ENCODE data around the gene COL4A2.

Gene COL4A2

GRCh38 chr13:110419946-110420345 lies 112.9 kb downstream of the COL4A2 start:
- DNase-seq (ENCODE audit: low read depth): no peak

- DNase-seq (ENCODE audit: low read depth): no peak
Observed at GRCh38 chr13:110420626-110421025, 113.5 kb downstream of the COL4A2 start.

- no peak for DNase-seq (ENCODE audit: low read depth)
Observed at GRCh38 chr13:110421061-110421460, 114.0 kb downstream of the COL4A2 start.

GRCh38 chr13:110421696-110422385 lies 114.8 kb downstream of the COL4A2 start:
- no peak for DNase-seq (ENCODE audit: low read depth)

- no peak for DNase-seq (ENCODE audit: low read depth)
Observed at GRCh38 chr13:110422913-110423688, 116.0 kb downstream of the COL4A2 start.

- DNase-seq (ENCODE audit: low read depth): no peak
Observed at GRCh38 chr13:110423689-110424302, 116.7 kb downstream of the COL4A2 start.

- no peak for DNase-seq (ENCODE audit: low read depth)
Observed at GRCh38 chr13:110424569-110425443, 117.7 kb downstream of the COL4A2 start.

- peak; percentile 47 for DNase-seq (ENCODE audit: low read depth)
Observed at GRCh38 chr13:110425444-110425780, 118.3 kb downstream of the COL4A2 start.

GRCh38 chr13:110426735-110427134 lies 119.7 kb downstream of the COL4A2 start:
- DNase-seq (ENCODE audit: low read depth): no peak

- no peak for DNase-seq (ENCODE audit: low read depth)
Observed at GRCh38 chr13:110428313-110428712, 121.2 kb downstream of the COL4A2 start.

GRCh38 chr13:110430391-110431336 lies 123.6 kb downstream of the COL4A2 start:
- no peak for DNase-seq (ENCODE audit: low read depth)

GRCh38 chr13:110431425-110432294 lies 124.6 kb downstream of the COL4A2 start:
- no peak for DNase-seq (ENCODE audit: low read depth)

- no peak for DNase-seq (ENCODE audit: low read depth)
Observed at GRCh38 chr13:110432522-110432921, 125.4 kb downstream of the COL4A2 start.

GRCh38 chr13:110433014-110433413 lies 125.9 kb downstream of the COL4A2 start:
- no peak for DNase-seq (ENCODE audit: low read depth)

GRCh38 chr13:110434629-110435028 lies 127.5 kb downstream of the COL4A2 start:
- no peak for DNase-seq (ENCODE audit: low read depth)

- no peak for DNase-seq (ENCODE audit: low read depth)
Observed at GRCh38 chr13:110435331-110435730, 128.2 kb downstream of the COL4A2 start.

- no peak for DNase-seq (ENCODE audit: low read depth)
Observed at GRCh38 chr13:110436276-110436675, 129.2 kb downstream of the COL4A2 start.

- no peak for DNase-seq (ENCODE audit: low read depth)
Observed at GRCh38 chr13:110436786-110437370, 129.8 kb downstream of the COL4A2 start.

GRCh38 chr13:110438211-110438610 lies 131.1 kb downstream of the COL4A2 start:
- DNase-seq (ENCODE audit: low read depth): no peak

- no peak for DNase-seq (ENCODE audit: low read depth)
Observed at GRCh38 chr13:110438776-110439175, 131.7 kb downstream of the COL4A2 start.
